GM23338 (cell line): ENCODE measurements around the gene SARDH. TPM values are rescaled to one million over a fixed set of nuclear protein-coding genes. Genes with fewer than 3 reads are reported as not detected.

ENCODE experiments used
- ATAC-seq: fragments of 200-7000 bp; cut with Tn5 transposase; 3 replicates; pipeline ENCODE4 v1.9.1; 2020
- DNase-seq: peaks from one replicate; pipeline ENCODE4 v3.0.0-alpha.2; 2015; ENCODE audit warnings: low spot score
- H2AFZ ChIP-seq: fragments of 200-600 bp; sonication (generic); 2 replicates; pipeline ENCODE4 v1.8.0; 2016; ENCODE audit warnings: antibody characterized with exemption, mild to moderate bottlenecking, moderate library complexity
- H3F3A ChIP-seq: fragments of 200-600 bp; sonication (generic); replicated peaks from 2 replicates; pipeline ENCODE4 v1.8.0; 2017; ENCODE audit warnings: antibody characterized with exemption, mixed run types, low read depth
- H3K27ac ChIP-seq: fragments of 200-600 bp; sonication (generic); 2 replicates; pipeline ENCODE4 v1.6.1; 2016; ENCODE audit warnings: low read depth
- H3K27me3 ChIP-seq: fragments of 200-600 bp; sonication (generic); 2 replicates; pipeline ENCODE4 v1.8.0; 2016; ENCODE audit warnings: mild to moderate bottlenecking, mixed run types, moderate library complexity; ENCODE audit not compliant: insufficient read depth
- H3K36me3 ChIP-seq: fragments of 200-600 bp; sonication (generic); 2 replicates; pipeline ENCODE4 v1.8.0; 2016; ENCODE audit warnings: mild to moderate bottlenecking; ENCODE audit not compliant: insufficient read depth
- H3K4me1 ChIP-seq: fragments of 200-600 bp; sonication (generic); 2 replicates; pipeline ENCODE4 v1.8.0; 2016; ENCODE audit warnings: mild to moderate bottlenecking, moderate library complexity; ENCODE audit not compliant: insufficient read depth
- H3K4me2 ChIP-seq: fragments of 200-600 bp; sonication (generic); 2 replicates; pipeline ENCODE4 v1.7.1; 2017; ENCODE audit warnings: mixed run types
- H3K4me3 ChIP-seq: fragments of 200-600 bp; sonication (generic); 2 replicates; pipeline ENCODE4 v1.6.1; 2016; ENCODE audit warnings: mixed run types
- H3K79me2 ChIP-seq: fragments of 200-600 bp; sonication (generic); replicated peaks from 2 replicates; pipeline ENCODE4 v1.8.0; 2017; ENCODE audit warnings: mild to moderate bottlenecking; ENCODE audit not compliant: insufficient read depth
- H3K9me2 ChIP-seq: fragments of 200-600 bp; sonication (generic); 2 replicates; pipeline ENCODE4 v1.8.0; 2017; ENCODE audit not compliant: insufficient read depth
- H4K20me1 ChIP-seq: fragments of 200-600 bp; sonication (generic); replicated peaks from 2 replicates; pipeline ENCODE4 v1.8.0; 2017; ENCODE audit warnings: mild to moderate bottlenecking; ENCODE audit not compliant: insufficient read depth
- H3K27ac Mint-ChIP-seq: 2 replicates; pipeline ENCODE4 v1.8.0; 2020; ENCODE audit warnings: inconsistent platforms, mild to moderate bottlenecking, moderate library complexity, mixed read lengths
- H3K27me3 Mint-ChIP-seq: 3 replicates; pipeline ENCODE4 v1.8.0; 2022; ENCODE audit warnings: low read depth, mild to moderate bottlenecking, moderate library complexity, mixed read lengths, inconsistent platforms; ENCODE audit not compliant: insufficient read depth, poor library complexity
- H3K36me3 Mint-ChIP-seq: 3 replicates; pipeline ENCODE4 v1.8.0; 2021; ENCODE audit warnings: low read depth, mild to moderate bottlenecking, inconsistent platforms, moderate library complexity, mixed read lengths
- H3K4me1 Mint-ChIP-seq: 3 replicates; pipeline ENCODE4 v1.8.0; 2020; ENCODE audit warnings: mild to moderate bottlenecking, inconsistent platforms, mixed read lengths
- H3K4me3 Mint-ChIP-seq: 3 replicates; pipeline ENCODE4 v1.8.0; 2021; ENCODE audit warnings: moderate library complexity, mild to moderate bottlenecking, inconsistent platforms, mixed read lengths
- H3K9me3 Mint-ChIP-seq: 3 replicates; pipeline ENCODE4 v1.8.0; 2020; ENCODE audit warnings: moderate library complexity, mild to moderate bottlenecking, inconsistent platforms, mixed read lengths
- CREB1 ChIP-seq: fragments of 250-450 bp; sonication (Bioruptor Pico); IDR thresholded peaks from 2 replicates; pipeline ENCODE4 v1.5.0; 2020; ENCODE audit warnings: low read depth, mild to moderate bottlenecking, moderate library complexity
- CTCF ChIP-seq, 2 experiments: fragments of 200-600 bp in 1 of 2; sonication (generic) in 1 of 2; conservative IDR thresholded peaks; 2 replicates each; pipeline versions ENCODE4 v1.5.1 to v1.6.1; 2016 to 2017; ENCODE audit warnings: antibody characterized with exemption in 2 of 2, low read depth in 2 of 2, mild to moderate bottlenecking in 2 of 2, moderate library complexity in 1 of 2
- EZH2 ChIP-seq: fragments of 200-600 bp; sonication (generic); IDR thresholded peaks from one replicate; pipeline ENCODE4 v1.8.0; 2017; ENCODE audit warnings: antibody characterized with exemption, mild to moderate bottlenecking, low read depth; ENCODE audit not compliant: unreplicated experiment
- EZH2phosphoT487 ChIP-seq: fragments of 200-600 bp; sonication (generic); IDR thresholded peaks from one replicate; pipeline ENCODE4 v1.8.1; 2018; ENCODE audit warnings: antibody characterized with exemption; ENCODE audit not compliant: unreplicated experiment
- JUNB ChIP-seq: IDR thresholded peaks from one replicate; pipeline ENCODE4 v1.6.1; 2016; ENCODE audit warnings: antibody characterized with exemption; ENCODE audit not compliant: unreplicated experiment
- NANOG ChIP-seq: IDR thresholded peaks from 2 replicates; pipeline ENCODE4 v1.6.1; 2016; ENCODE audit warnings: antibody characterized with exemption, borderline replicate concordance
- REST ChIP-seq: IDR thresholded peaks from one replicate; pipeline ENCODE4 v1.6.1; 2018; ENCODE audit warnings: antibody characterized with exemption; ENCODE audit not compliant: unreplicated experiment
- STAT1 ChIP-seq: IDR thresholded peaks from one replicate; pipeline ENCODE4 v1.6.1; 2016; ENCODE audit warnings: antibody characterized with exemption; ENCODE audit not compliant: unreplicated experiment
- polyA plus RNA-seq: library from polyadenylated mRNA; unstranded; fragments of >200 nt; fragmentation: Nextera tagmentation; extraction: Ambion mirVana; gene quantifications from 2 replicates; pipeline ENCODE4 v1.2.1, GENCODE V29; 2016
- total RNA-seq: library from RNA; depleted of rRNA; stranded (reverse); fragments of >200 nt; shearing (Covaris generic); gene quantifications from 2 replicates; pipeline ENCODE4 v1.2.3, GENCODE V29; 2014

Gene SARDH
- total and polyA plus RNA-seq, 2 experiments from 2014 or later, result 2.8 to 10.4 TPM

GRCh38 chr9:133780962-133781827 lies 43.0 kb upstream of the SARDH start:
- Histone ChIP-seq H3K4me2 (no peak overlapping the region), H3F3A (no peaks in the 10 kb centered on the region), H3K4me1 (no peaks in the 10 kb centered on the region), H3K27me3 (no peaks in the 10 kb centered on the region), H3K27ac (no peak overlapping the region), H3K9me2 (no peaks in the 10 kb centered on the region), H3K36me3 (no peaks in the 10 kb centered on the region), H3K4me3 (no peak overlapping the region), H2AFZ (no peak overlapping the region), H4K20me1 (no peaks in the 10 kb centered on the region), H3K79me2 (no peaks in the 10 kb centered on the region)
- Mint-ChIP-seq H3K4me3 (no peak overlapping the region), H3K27ac (no peak overlapping the region), H3K36me3 (peaks cover 10% of the 10 kb centered on the region; the same call in 1 of the 3 replicates), H3K27me3 (peaks cover 6% of the 10 kb centered on the region), H3K4me1 (no peaks in the 10 kb centered on the region), H3K9me3 (no peaks in the 10 kb centered on the region)
- DNase-seq (no peak), ATAC-seq (no peak)
- TF ChIP-seq EZH2 (no peak), NANOG (no peak), CREB1 (CRISPR knock-in tag) (no peak), STAT1 (no peak), REST (no peak), JUNB (no peak), CTCF (conservative IDR thresholded peaks at IDR 0.05; ENCODE audit: low read depth in 2 of 2) (no peak)

- H3K4me1 Mint-ChIP-seq, result no peaks in the 10 kb centered on the region
- H3K9me3 Mint-ChIP-seq, result no peaks in the 10 kb centered on the region
- no peaks in the 10 kb centered on the region for H3K4me1 ChIP-seq
- H3K9me2 ChIP-seq, result no peaks in the 10 kb centered on the region
- no peak overlapping the region for H2AFZ ChIP-seq
- no peaks in the 10 kb centered on the region for H3K36me3 ChIP-seq
- no peak overlapping the region for H3K4me2 ChIP-seq
- peaks cover 6% of the 10 kb centered on the region for H3K27me3 Mint-ChIP-seq
- H3K36me3 Mint-ChIP-seq, result peaks cover 9% of the 10 kb centered on the region; the same call in 2 of the 3 replicates
- H3K79me2 ChIP-seq, result no peaks in the 10 kb centered on the region
- H4K20me1 ChIP-seq, result no peaks in the 10 kb centered on the region
- no peak overlapping the region for H3K4me3 ChIP-seq
- H3K27ac ChIP-seq, result no peak overlapping the region
- TF ChIP-seq NANOG (no peak), JUNB (no peak), EZH2phosphoT487 (no peak)
- no peak overlapping the region for H3K4me3 Mint-ChIP-seq
- no peaks in the 10 kb centered on the region for H3K27me3 ChIP-seq
- no peak overlapping the region for H3K27ac Mint-ChIP-seq
- DNase-seq, result no peak
- ATAC-seq, result no peak
- no peaks in the 10 kb centered on the region for H3F3A ChIP-seq
Observed at GRCh38 chr9:133780404-133780945, 42.3 kb upstream of the SARDH start.
